ENCODE measurements around the gene CARD8.
"Not testable (repeated sequence)": the region's sequence is repeated elsewhere in the genome, so short reads cannot be mapped to it uniquely, and the experiment has no call there.

CARD8 gene

DNA sequence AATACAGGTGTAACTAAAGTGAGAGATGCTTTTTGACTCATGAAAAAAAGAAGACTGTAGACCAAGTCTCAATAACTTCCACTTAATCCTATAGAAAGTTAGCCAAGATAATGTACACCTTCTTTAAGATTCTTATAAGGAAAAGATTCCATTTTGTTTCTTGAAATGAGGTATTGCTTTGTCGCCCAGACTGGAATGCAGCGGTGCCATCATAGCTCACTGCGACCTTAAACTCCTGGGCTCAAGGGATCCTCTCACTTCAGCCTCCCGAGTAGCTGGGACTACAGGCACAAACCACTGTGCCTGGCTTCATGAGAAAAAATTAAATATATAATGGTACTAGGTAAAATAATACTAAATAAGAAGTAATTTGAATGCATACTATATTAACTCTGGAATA lies 3.3 kb upstream of the CARD8 start:
- not testable (repeated sequence) for DNase-seq

DNA sequence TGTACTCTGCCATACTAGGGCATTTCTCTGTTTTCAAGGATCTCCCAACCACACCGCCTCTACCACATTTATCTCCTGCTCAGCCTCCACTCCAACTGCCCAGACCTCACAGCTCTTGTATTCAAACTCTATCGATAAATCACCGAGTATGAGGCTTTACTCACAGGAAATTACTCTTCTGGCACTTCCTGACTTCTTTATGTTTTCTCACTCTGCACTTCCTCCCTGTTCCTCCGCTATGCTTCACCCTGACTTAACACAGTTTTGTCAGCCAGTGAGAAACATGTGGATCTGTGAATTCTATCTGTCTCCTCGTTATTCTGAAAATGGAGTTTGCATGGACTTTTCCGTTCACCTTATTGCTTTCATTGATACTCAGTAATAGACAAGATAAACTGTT lies 2.6 kb upstream of the CARD8 start:
- DNase-seq, result no peak

DNA sequence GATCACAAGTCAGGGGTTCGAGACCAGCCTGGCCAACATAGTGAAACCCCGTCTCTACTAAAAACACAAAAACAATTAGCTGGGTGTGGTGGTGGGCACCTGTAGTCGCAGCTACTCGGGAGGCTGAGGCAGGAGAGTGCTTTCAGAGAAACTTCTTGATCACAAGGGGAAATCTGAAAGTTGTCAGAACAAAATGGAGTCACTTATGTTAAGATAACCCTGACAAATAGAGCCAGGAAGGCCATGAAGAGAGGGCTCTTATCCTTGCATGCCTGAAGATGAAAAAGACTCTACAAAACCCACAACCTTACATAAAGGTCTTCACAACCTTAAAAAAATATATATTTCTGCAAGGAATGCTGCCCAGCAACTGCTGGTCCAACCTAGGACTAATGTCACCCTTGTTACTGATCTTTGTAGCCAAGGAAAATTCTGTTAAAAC lies 1.2 kb downstream of the CARD8 start:
- DNase-seq, result no peak

DNA sequence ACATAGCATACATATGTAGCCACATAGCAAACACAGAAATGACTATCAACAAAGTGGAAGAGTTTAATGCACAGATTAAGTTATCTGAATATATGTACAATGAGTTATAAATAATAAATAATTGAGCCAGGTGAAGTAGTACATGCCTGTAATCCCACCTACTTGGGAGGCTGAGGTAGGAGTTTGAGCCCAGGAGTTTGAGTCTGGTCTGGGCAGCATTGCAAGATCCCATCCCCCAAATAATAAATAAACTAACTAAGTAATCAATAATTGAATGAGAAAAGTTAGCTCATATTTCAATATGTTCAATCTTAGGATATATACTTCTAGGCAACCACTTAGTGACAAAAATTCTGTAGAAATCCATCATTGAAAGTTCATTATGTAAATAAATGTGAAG lies 1.7 kb downstream of the CARD8 start:
- DNase-seq, result no peak

DNA sequence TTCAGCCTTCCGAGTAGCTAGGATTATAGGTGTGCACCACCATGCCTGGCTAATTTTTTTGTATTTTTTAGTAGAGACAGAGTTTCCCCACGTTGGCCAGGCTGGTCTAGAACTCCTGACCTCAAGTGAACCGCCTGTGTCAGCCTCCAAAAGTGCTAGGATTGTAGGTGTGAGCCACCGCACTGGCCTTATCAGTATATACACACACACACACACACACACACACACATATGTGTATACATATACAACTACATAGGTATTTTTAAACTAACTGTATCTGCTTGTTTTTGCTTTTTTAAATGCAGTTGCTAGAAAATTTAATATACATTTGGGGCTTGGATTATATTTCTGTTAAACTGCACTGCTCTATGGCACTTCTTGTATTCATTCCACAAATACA lies 3.1 kb downstream of the CARD8 start:
- DNase-seq, result no peak

DNA sequence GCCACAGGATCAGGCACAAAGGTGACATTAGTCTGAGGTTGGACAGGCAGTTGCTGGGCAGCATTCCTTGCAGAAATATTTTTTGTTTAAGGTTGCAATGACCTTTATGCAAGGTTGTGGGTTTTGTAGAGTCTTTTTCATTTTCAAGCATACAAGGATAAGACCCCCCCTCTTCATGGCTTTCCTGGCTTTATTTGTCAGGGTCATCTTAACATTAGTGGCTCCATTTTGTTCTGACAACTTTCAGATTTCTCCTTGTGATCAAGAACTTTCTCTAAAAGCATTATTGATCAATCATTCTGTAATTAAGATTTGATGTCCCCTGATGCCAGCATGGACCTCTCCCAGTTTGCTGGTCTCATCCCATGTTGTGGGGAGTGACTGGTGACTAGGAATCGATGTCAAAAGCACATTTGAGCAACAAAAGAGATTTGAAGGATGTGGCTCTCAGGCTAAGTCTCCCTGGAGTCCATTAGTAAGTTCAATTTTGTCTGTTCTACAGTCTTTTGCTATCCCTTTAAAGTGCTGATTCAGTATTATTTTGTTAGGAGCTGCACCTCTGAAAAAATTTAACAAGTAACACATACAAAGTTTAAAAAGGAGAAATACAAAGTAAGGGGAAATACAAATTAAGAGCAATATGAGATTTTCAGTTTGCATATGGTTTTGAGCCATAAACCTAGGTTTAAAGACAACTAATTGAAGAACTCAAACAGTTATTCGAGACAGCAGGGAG lies 5.3 kb downstream of the CARD8 start:
- DNase-seq, result no peak

DNA sequence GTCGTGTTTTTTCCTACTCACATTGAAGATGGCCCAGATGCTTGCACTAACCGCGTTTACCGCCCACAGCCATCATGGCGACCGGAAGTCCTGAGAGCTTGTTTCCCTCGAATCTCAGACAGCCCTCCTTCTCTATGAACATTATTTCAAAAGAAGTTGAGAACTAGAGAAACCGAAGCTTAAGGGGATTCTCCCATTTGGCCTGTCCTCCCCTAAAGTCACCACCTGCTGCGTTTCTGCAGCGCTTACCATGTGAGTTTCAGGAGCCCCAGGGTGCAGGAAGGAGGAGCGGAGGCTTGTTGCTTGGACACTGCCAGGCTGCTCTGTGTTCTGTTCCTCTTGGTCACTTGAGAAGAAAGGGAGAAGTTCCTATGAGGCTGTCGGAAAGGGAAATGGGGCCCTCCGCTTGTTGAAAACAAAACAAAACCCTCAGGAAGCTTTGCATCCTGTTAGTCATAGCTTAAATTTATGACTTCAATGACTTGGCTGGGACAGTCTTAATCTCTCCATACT lies 6.2 kb downstream of the CARD8 start:
- DNase-seq, result no peak

DNA sequence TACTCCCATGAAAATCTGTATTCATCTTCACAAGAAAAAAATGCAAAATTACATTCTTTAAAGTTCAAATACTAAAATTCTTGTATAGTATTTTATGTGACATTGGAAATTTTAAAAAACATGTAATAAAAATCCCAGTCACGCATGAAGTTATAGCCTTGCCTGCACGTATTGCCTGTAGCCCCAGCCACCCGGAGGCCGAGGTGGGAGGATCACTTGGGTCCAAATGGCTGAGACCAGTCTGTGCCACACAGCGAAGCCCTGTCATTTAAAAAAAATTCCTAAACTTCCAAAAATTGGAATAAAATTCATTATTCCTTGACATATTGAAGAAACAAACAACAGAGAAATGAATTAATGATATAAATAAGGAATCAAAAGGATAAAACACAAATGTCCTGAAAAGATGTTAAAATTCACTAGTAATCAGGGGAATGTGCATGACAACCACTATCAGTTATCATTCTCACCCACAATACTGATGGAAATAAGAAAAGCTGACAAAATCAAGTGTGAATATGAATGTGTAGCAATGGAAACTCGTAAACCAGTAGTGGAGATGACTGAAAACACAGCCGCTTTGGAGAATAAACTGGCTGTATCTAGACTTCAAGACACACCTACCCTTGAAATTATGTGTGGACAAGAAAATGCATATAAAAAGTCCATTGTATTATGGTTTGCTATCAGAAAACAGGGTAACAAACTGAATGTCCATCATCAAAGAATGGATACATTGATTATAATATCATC lies 7.5 kb downstream of the CARD8 start:
- DNase-seq, result no peak

DNA sequence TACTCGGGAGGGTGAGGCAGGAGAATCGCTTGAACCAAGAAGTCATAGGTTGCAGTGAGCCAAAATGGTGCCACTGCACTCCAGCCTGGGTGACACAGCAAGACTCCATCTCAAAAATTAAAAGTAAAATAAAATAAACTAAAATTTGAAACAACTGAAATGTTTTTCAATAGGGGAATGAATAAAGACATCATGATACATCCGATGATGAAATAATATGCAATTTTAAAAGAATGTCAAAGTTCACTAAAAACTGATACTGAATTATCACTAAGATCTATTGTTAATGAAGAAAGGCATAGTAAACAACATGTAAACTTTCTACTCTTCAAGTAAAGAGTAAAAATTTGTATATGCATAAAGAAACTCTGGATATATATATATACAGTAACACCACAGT lies 8.5 kb downstream of the CARD8 start:
- DNase-seq, result no peak

DNA sequence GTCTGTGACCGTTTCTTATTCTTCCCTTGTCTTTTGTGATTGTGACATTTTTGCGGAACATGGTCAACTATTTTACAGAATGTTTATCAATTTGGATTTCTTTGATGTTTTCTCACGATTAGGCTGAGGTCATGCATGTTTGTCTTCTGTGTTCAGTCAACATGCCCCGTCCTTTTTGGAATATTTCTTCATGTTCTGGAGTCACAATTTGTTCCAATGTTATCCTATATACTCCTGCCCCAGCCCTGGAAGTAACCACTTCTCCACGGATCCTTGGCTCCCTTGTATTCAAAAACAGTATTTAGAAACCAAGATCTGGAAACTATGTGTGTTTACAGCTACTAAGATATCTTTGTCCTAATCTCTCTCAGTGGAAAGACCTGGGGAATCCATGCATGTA lies 9.6 kb downstream of the CARD8 start:
- DNase-seq, result no peak

DNA sequence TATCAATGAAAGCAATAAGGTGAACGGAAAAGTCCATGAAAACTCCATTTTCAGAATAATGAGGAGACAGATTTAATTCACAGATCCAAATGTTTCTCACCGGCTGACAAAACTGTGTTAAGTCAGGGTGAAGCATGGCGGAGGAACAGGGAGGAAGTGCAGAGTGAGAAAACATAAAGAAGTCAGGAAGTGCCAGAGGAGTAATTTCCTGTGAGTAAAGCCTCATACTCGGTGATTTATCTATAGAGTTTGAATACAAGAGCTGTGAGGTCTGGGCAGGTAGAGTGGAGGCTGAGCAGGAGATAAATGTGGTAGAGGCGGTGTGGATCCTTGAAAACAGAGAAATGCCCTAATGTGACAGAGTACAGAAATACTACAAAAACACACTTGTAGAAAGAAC lies 11.4 kb downstream of the CARD8 start:
- DNase-seq, result no peak

DNA sequence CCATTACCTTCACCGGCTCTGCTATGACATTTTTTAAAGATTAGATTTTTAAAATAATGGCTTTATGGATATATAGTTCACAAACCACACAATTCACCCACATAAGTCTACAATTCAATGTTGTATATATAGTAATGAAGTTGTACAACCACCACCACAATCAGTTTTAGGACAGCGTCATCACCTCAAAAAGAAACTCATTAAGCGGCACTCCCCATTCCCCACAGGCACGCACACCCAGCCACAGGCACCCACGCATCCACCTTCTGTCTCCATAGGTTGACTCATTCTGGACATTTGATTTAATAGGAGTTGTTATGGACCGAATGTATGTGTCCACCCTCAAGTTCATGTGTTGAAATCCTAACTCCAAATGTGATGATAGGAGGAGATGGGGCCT lies 13.9 kb downstream of the CARD8 start:
- not testable (repeated sequence) for DNase-seq

DNA sequence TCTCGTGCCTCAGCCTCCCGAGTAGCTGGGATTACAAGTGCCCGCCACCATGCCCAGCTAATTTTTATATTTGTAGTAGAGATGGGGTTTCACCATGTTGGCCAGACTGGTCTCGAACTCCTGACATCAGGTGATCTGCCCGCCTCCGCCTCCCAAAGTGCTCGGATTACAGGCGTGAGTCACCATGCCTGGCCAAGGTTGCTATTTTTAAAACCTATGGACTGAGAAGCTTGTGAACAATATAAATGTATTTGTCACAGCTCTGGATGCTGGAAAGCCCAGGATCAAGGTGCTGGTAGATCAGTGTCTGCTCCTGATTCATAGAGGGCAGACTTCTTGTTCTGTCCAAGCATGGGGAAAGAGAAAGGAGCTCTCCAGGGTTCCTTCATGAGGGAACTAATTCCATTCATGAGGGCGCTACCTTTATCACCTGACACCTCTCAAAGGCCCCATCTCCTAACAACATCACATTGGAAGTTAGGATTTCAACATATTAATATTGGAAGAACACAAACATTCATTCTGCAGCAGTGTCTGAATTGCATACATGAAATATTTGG lies 16.1 kb downstream of the CARD8 start:
- DNase-seq, result no peak

DNA sequence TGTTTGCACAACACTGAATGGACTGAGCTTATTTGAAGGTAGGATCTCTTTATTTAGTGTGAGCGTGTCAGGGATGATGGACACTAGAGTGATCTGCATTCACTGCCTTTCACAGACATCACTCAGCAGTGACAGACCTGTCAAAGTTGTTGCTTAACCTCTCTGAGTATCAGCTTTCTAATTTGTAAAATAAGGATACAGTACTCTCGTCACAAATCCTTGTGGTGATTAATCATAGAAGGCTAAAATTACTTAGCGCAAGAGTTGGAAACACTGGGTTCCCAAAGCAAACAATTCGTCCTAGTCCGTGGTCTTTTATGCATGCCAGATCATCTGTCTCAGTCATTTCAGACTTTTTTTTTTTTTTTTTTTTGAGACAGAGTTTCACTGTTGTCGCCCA lies 16.6 kb downstream of the CARD8 start:
- DNase-seq, result no peak

DNA sequence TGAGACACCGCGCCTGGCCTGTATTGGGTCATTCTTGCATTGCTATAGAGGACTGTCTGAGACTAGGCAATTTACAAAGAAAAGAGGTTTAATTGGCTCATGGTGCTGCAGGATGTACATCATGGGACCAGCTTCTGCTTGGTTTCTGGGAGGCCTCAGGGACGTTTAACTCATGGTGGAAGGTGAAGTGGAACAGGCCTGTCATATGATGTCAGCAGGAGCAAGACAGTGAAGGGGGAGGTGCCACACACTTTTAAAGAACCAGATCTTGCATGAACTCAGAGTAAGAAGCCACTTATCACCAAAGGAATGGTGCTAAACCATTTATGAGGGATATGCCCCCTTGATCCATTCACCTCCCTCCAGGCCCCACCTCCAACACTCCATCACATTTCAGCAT lies 18.7 kb downstream of the CARD8 start:
- DNase-seq, result no peak

DNA sequence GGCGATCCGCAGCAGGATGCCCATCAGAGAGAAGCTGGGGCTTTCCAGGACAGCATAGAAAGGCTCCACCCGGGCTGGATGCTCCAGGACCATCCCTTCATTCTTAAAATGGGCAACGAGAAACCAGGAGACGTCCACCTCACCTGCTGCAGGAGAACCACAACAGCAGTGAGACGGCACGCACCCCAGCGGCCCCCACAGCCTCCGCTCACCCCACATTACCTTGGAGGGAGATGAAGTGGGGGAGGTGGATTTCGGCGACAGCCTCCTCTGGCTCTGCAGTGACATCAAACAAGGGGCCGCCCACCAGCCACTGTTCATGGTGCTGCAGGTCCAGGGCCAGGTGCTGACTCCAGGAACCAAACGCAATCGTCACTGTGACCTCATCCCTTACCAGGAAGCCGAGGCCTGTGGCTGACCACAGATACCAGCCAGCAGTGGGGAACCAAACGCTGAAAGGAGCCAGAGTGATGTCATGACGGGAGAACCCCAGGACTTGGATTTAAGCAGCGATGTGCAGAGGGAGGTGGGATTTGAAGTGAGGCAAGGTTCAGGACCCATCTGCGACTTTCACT lies 25.1 kb downstream of the CARD8 start:
- no peak for DNase-seq

DNA sequence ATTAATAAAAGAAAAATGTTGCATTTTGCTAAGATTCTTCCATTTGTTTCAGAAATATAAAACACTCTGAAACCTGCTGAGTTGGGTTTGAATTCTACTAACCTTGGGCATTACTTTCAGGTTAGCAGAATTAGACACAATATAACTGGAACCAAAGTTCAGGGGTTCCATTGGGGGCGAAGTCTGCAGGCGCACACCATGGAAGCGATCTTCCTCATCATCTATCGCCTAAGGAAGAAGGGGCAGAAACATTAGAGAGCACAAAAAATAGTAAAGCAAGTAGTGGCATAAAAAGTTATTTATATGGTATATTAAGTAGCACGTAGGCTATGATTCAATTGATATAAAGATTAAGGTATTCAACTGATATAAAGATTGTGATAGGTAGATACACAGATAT lies 34.1 kb downstream of the CARD8 start:
- no peak for DNase-seq

DNA sequence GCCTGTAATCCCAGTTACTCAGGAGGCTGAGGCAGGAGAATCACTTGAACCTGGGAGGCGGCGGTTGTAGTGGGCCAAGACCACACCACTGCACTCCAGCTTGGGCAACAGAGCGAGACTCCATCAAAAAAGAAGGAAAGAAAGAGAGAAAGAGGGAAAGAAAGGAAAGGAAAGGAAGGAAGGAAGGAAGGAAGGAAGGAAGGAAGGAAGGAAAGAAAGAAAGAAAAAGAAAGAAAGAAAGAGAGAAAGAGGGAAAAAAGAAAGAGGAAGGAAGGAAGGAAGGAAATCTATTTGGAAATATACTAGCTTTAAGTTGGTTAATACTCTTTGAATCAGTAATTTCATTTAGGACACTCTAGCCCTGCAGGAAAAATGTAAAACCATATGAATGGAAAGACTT lies 34.9 kb downstream of the CARD8 start:
- DNase-seq, result not testable (repeated sequence)

DNA sequence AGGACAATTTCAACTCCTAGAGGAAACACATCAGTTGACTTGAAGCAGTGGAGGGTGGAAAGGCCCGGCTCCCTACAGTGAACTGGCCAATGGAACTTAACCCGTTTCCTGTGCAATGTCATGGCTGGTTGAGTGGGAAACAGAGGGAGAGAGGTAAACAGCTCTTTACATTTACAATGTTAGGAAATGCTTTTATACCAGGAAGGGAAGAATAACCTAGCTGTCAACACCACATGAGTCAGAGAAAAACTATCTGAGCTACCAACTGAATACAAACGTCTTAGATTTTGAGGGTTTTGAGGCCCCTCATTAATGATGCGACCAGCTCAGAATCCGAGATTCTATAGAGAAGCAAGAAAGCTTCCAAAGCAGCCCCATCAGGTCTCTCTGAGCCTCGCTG lies 36.7 kb downstream of the CARD8 start:
- no peak for DNase-seq

DNA sequence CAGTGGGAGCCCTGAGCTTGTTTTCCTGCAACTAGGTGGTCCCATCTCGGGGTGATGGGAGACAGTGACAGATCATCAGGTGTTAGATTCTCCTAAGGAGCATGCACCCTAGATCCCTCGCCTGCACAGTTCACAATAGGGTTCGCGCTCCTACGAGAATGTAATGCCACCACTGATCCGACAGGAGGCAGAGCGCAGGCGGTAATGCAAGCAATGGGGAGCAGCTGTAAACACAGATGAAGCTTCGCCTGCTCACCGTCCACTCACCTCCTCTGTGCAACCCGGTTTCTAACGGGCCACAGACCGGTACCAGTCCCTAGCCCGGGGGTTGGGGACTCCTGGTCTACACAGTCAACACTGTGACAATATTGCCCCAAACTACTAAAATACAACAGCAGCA lies 38.8 kb downstream of the CARD8 start:
- DNase-seq, result no peak

DNA sequence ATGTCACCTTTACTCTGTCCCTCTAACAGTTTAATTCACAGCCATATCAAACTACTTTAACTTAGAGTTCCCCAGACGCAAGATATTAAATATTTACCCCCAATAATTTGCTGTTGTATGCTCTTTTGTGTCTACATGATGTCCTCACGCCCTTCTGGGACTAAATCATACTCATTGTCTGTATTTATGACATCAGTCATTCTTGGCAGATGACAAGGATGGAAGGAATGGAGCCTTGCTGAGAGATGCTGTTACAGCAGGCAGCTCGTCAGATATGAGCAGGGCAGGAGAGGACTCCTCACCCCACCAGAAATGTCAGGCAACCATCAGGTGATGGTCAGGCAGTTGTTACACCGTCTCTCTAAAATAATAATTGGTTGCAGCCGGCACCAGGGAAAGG lies 41.8 kb downstream of the CARD8 start:
- DNase-seq, result no peak

DNA sequence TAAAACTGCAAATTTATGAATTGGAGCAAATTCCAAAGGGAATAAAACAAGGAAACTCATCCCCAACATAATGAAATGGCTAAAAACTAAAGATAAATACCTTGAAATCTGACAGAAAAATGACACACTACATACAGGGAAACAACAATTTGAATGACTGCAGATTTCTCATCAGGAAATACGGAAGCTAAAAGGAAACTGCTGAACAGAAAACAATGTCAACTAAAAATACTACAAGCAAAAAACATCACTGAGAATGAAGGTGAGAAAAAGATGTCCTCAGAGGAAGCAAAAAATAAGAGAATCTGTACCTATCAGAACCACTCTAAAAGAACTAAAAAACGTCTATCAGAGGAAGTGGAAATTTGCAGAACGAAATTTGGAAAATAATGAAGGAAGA lies 45.7 kb downstream of the CARD8 start:
- DNase-seq, result no peak

DNA sequence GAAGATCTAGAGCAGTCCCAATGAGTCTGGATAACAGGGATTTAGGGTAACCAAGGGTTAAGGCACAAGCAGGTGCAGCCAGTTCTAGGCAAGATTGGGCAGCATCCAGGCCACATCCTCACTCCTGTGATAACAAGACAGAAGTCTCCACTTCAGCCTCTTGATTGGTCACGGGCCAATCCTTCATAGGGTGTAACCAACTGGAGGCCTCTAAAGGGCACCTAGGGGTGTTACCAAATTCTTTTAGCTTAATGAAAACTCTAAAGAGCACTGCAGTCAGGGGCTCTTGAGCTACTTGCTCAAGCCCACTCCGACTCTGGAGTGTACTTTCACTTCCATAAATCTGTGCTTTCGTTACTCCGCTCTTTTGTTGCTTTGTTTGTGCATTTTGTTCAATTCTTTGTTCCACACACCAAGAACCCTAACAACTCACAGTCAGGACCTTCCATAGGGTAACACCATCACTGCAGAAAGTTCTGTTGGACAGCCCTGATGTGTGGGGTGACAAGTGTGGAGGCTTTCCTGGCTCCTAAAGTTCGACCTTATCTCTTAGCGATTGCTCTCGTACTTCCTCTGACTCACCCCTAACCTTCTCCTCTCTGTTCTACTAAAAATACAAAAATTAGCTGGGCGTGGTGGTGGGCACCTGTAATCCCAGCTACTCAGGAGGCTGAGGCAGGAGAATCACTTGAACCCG lies 49.2 kb downstream of the CARD8 start:
- no peak for DNase-seq

Measured in NCI-H1092 (cell line).